ENCODE results near the gene MAGEA6.
"Not testable (repeated sequence)": the region's sequence is repeated elsewhere in the genome, so short reads cannot be mapped to it uniquely, and the experiment has no call there.

DNA sequence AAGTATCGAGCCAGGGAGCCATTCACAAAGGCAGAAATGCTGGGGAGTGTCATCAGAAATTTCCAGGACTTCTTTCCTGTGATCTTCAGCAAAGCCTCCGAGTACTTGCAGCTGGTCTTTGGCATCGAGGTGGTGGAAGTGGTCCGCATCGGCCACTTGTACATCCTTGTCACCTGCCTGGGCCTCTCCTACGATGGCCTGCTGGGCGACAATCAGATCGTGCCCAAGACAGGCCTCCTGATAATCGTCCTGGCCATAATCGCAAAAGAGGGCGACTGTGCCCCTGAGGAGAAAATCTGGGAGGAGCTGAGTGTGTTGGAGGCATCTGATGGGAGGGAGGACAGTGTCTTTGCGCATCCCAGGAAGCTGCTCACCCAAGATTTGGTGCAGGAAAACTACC lies 33.0 kb downstream of the MAGEA6 start:
- not testable (repeated sequence) for TF ChIP-seq CTCF (IDR thresholded peaks at IDR 0.05; ENCODE audit: poor library complexity); EZH2 (IDR thresholded peaks at IDR 0.05; ENCODE audit: borderline replicate concordance)

Measured in hepatocyte (in vitro differentiated cells).